Neural cell (in vitro differentiated cells): ENCODE data around the gene RTP5. TPM values are rescaled to one million over a fixed set of nuclear protein-coding genes. Genes with fewer than 3 reads are reported as not detected.
"Not testable (repeated sequence)": the region's sequence is repeated elsewhere in the genome, so short reads cannot be mapped to it uniquely, and the experiment has no call there.

Source experiments
- H2AFZ ChIP-seq: fragments of 200-600, 300-800 bp; sonication (generic), shearing (Covaris generic); 2 replicates; pipeline ENCODE4 v1.6.0; 2014; ENCODE audit warnings: low read depth, mild to moderate bottlenecking, antibody characterized with exemption, low read length, moderate library complexity
- H3F3A ChIP-seq: fragments of 200-600 bp; shearing (Covaris generic); 2 replicates; pipeline ENCODE4 v1.6.1; 2016; ENCODE audit warnings: mild to moderate bottlenecking, moderate library complexity, mixed read lengths, antibody characterized with exemption, low read length; ENCODE audit not compliant: insufficient read depth, poor library complexity, severe bottlenecking
- H3K27ac ChIP-seq: fragments of 200-600, 300-800 bp; sonication (generic), shearing (Covaris generic); 2 replicates; pipeline ENCODE4 v1.5.1; 2014; ENCODE audit warnings: mild to moderate bottlenecking, low read length, moderate library complexity
- H3K27me3 ChIP-seq: fragments of 300-800, 200-600 bp; sonication (generic), shearing (Covaris generic); 2 replicates; pipeline ENCODE4 v1.6.0; 2014; ENCODE audit warnings: mild to moderate bottlenecking, low read depth, low read length, moderate library complexity; ENCODE audit not compliant: insufficient read depth
- H3K36me3 ChIP-seq: fragments of 300-800, 200-600 bp; sonication (generic), shearing (Covaris generic); 2 replicates; pipeline ENCODE4 v1.5.1; 2014; ENCODE audit warnings: mild to moderate bottlenecking, antibody characterized with exemption, low read length, moderate library complexity; ENCODE audit not compliant: insufficient read depth
- H3K4me2 ChIP-seq: fragments of 300-800, 200-600 bp; sonication (generic), shearing (Covaris generic); 2 replicates; pipeline ENCODE4 v1.6.0; 2014; ENCODE audit warnings: mild to moderate bottlenecking, low read length
- H3K4me3 ChIP-seq: fragments of 300-800, 200-600 bp; sonication (generic), shearing (Covaris generic); 2 replicates; pipeline ENCODE4 v1.5.1; 2014; ENCODE audit warnings: mild to moderate bottlenecking, low read length, moderate library complexity
- H3K79me2 ChIP-seq: fragments of 200-600 bp; shearing (Covaris generic); replicated peaks from 2 replicates; pipeline ENCODE4 v1.6.0; 2014; ENCODE audit warnings: mild to moderate bottlenecking, low read length, moderate library complexity; ENCODE audit not compliant: insufficient read depth
- H3K9ac ChIP-seq: fragments of 300-800, 200-600 bp; sonication (generic), shearing (Covaris generic); 2 replicates; pipeline ENCODE4 v1.6.1; 2016; ENCODE audit warnings: mild to moderate bottlenecking, low read length, mixed read lengths
- H3K9me2 ChIP-seq: fragments of 200-600 bp; shearing (Covaris generic); 2 replicates; pipeline ENCODE4 v1.6.1; 2016; ENCODE audit warnings: mild to moderate bottlenecking, low read length, mixed read lengths; ENCODE audit not compliant: insufficient read depth
- H3K9me3 ChIP-seq: fragments of 200-600, 300-800 bp; sonication (generic), shearing (Covaris generic); 2 replicates; pipeline ENCODE4 v1.6.1; 2016; ENCODE audit warnings: mild to moderate bottlenecking, mixed run types, low read length, moderate library complexity, mixed read lengths
- H4K20me1 ChIP-seq: fragments of 200-600 bp; shearing (Covaris generic); 2 replicates; pipeline ENCODE4 v1.6.1; 2016; ENCODE audit warnings: mild to moderate bottlenecking, mixed run types; ENCODE audit not compliant: insufficient read depth
- CTCF ChIP-seq: fragments of 450-650 bp; IDR thresholded peaks from 2 replicates; pipeline ENCODE4 v1.5.1; 2014; ENCODE audit warnings: antibody characterized with exemption, mild to moderate bottlenecking, moderate library complexity; ENCODE audit not compliant: poor library complexity, severe bottlenecking
- RAD21 ChIP-seq: fragments of 450-650 bp; conservative IDR thresholded peaks from 2 replicates; pipeline ENCODE4 v1.6.1; 2014; ENCODE audit warnings: antibody characterized with exemption, mild to moderate bottlenecking, moderate library complexity
- SMC3 ChIP-seq: fragments of 450-650 bp; conservative IDR thresholded peaks from 2 replicates; pipeline ENCODE4 v1.6.1; 2014; ENCODE audit warnings: antibody characterized with exemption, mild to moderate bottlenecking, moderate library complexity; ENCODE audit not compliant: poor library complexity
- TAF1 ChIP-seq: IDR thresholded peaks from 2 replicates; pipeline ENCODE4 v1.6.1; 2012; ENCODE audit warnings: low read depth
- polyA plus RNA-seq: library from polyadenylated mRNA; depleted of rRNA; stranded (reverse); fragments of >200 nt; gene quantifications from 2 replicates; pipeline ENCODE4 v1.2.3, GENCODE V29; 2014

The RTP5 gene
- polyA plus RNA-seq, 1 donor from 2014 or later = 1.8 TPM

GRCh38 chr2:241922411-241922810, 52.9 kb downstream of the RTP5 start:
- Histone ChIP-seq H3F3A (no peaks in the 10 kb centered on the region), H3K4me3 (no peak overlapping the region), H2AFZ (no peak overlapping the region), H3K79me2 (no peaks in the 10 kb centered on the region), H3K9ac (no peak overlapping the region), H3K9me2 (no peaks in the 10 kb centered on the region), H3K27ac (no peak overlapping the region), H3K36me3 (no peaks in the 10 kb centered on the region), H4K20me1 (no peaks in the 10 kb centered on the region), H3K4me2 (no peak overlapping the region), H3K27me3 (no peaks in the 10 kb centered on the region), H3K9me3 (no peaks in the 10 kb centered on the region)
- TF ChIP-seq SMC3 (no peak), RAD21 (no peak), CTCF (no peak), TAF1 (no peak)

GRCh38 chr2:241922816-241923601, 53.5 kb downstream of the RTP5 start:
- H4K20me1 ChIP-seq, H3F3A ChIP-seq, H3K27me3 ChIP-seq, H3K9me2 ChIP-seq, H3K79me2 ChIP-seq, H3K27ac ChIP-seq, H2AFZ ChIP-seq, H3K4me3 ChIP-seq, H3K9ac ChIP-seq, H3K36me3 ChIP-seq, H3K4me2 ChIP-seq, H3K9me3 ChIP-seq: not testable (repeated sequence)

Other genes with a start within 250 kb of the RTP5 start
- 30.8 and 33.0 TPM in 2 replicates for gene THAP4, start 232.6 kb upstream of the RTP5 start, polyA plus RNA-seq
- 128 and 140 TPM in 2 replicates for gene ATG4B, start 232.0 kb upstream of the RTP5 start, polyA plus RNA-seq
- gene DTYMK, start 182.9 kb upstream of the RTP5 start, polyA plus RNA-seq = 33.5 and 42.2 TPM in 2 replicates
- gene ING5, start 167.7 kb upstream of the RTP5 start, polyA plus RNA-seq = 22.8 and 33.9 TPM in 2 replicates
- 12.6 and 16.0 TPM in 2 replicates for gene D2HGDH, start 135.1 kb upstream of the RTP5 start, polyA plus RNA-seq
- not detected in 2 replicates for gene GAL3ST2, start 92.9 kb upstream of the RTP5 start, polyA plus RNA-seq
- not detected in 2 replicates for gene NEU4, start 60.5 kb upstream of the RTP5 start, polyA plus RNA-seq
- not detected in 2 replicates for gene PDCD1, start 10.8 kb upstream of the RTP5 start, polyA plus RNA-seq